ENCODE measurements around the gene AGBL1. TPM values are rescaled to one million over a fixed set of nuclear protein-coding genes. Genes with fewer than 3 reads are reported as not detected.

The AGBL1 gene
- polyA plus RNA-seq, 1 experiment: not detected

- Histone ChIP-seq H3K27ac (ENCODE audit: low read depth, low read length) (no peak overlapping the region), H3K4me3 (ENCODE audit: low read depth, low read length) (no peak overlapping the region), H3K27me3 (ENCODE audit: control insufficient read depth, insufficient read depth, low read length) (no peaks in the 10 kb centered on the region), H3K9me3 (ENCODE audit: control insufficient read depth, insufficient read depth, low read length) (peaks cover 5% of the 10 kb centered on the region; the same call in 1 of the 2 replicates)
- no peak for DNase-seq (ENCODE audit: low read depth, low spot score)
- POLR2A ChIA-PET: no interaction called here
- TF ChIP-seq CTCF (IDR thresholded peaks at IDR 0.05; ENCODE audit: low read depth, low read length): no peak
- CTCF ChIA-PET: no interaction called here
Measured at GRCh38 chr15:86125775-86126174, 46.1 kb downstream of the AGBL1 start.

- ChIA-PET CTCF (no interaction called here), POLR2A (no interaction called here)
- TF ChIP-seq CTCF (IDR thresholded peaks at IDR 0.05; ENCODE audit: low read depth, low read length): no peak
- Histone ChIP-seq H3K27me3 (ENCODE audit: control insufficient read depth, insufficient read depth, low read length) (no peaks in the 10 kb centered on the region), H3K4me3 (ENCODE audit: low read depth, low read length) (no peak overlapping the region), H3K9me3 (ENCODE audit: control insufficient read depth, insufficient read depth, low read length) (peaks cover 5% of the 10 kb centered on the region), H3K27ac (ENCODE audit: low read depth, low read length) (no peak overlapping the region)
- DNase-seq (ENCODE audit: low read depth, low spot score): no peak
Measured at GRCh38 chr15:86127547-86127946, 47.9 kb downstream of the AGBL1 start.

- TF ChIP-seq CTCF (IDR thresholded peaks at IDR 0.05; ENCODE audit: low read depth, low read length): no peak
- CTCF ChIA-PET: no interaction called here
- Histone ChIP-seq H3K27me3 (ENCODE audit: control insufficient read depth, insufficient read depth, low read length) (no peaks in the 10 kb centered on the region), H3K9me3 (ENCODE audit: control insufficient read depth, insufficient read depth, low read length) (peaks cover 14% of the 10 kb centered on the region), H3K27ac (ENCODE audit: low read depth, low read length) (no peak overlapping the region), H3K4me3 (ENCODE audit: low read depth, low read length) (no peak overlapping the region)
- POLR2A ChIA-PET: no interaction called here
- no peak for DNase-seq (ENCODE audit: low read depth, low spot score)
Measured at GRCh38 chr15:86135041-86135440, 55.4 kb downstream of the AGBL1 start.

- POLR2A ChIA-PET: no interaction called here
- Histone ChIP-seq H3K27me3 (ENCODE audit: control insufficient read depth, insufficient read depth, low read length) (no peaks in the 10 kb centered on the region), H3K27ac (ENCODE audit: low read depth, low read length) (no peak overlapping the region), H3K9me3 (ENCODE audit: control insufficient read depth, insufficient read depth, low read length) (peaks cover 21% of the 10 kb centered on the region; the same call in 1 of the 2 replicates), H3K4me3 (ENCODE audit: low read depth, low read length) (no peak overlapping the region)
- TF ChIP-seq CTCF (IDR thresholded peaks at IDR 0.05; ENCODE audit: low read depth, low read length): no peak
- no peak for DNase-seq (ENCODE audit: low read depth, low spot score)
- CTCF ChIA-PET: no interaction called here
Measured at GRCh38 chr15:86136861-86137260, 57.2 kb downstream of the AGBL1 start.

- Histone ChIP-seq H3K27me3 (ENCODE audit: control insufficient read depth, insufficient read depth, low read length) (no peaks in the 10 kb centered on the region), H3K9me3 (ENCODE audit: control insufficient read depth, insufficient read depth, low read length) (peaks cover 32% of the 10 kb centered on the region; the same call in 1 of the 2 replicates), H3K27ac (ENCODE audit: low read depth, low read length) (no peak overlapping the region), H3K4me3 (ENCODE audit: low read depth, low read length) (no peak overlapping the region)
- CTCF ChIA-PET: no interaction called here
- POLR2A ChIA-PET: no interaction called here
- no peak for TF ChIP-seq CTCF (IDR thresholded peaks at IDR 0.05; ENCODE audit: low read depth, low read length)
- no peak for DNase-seq (ENCODE audit: low read depth, low spot score)
Measured at GRCh38 chr15:86138798-86139197, 59.1 kb downstream of the AGBL1 start.
